Right cardiac atrium (tissue), 5 donors: Measurements from ENCODE around the gene ZBED4. TPM values are rescaled to one million over a fixed set of nuclear protein-coding genes. Genes with fewer than 3 reads are reported as not detected.

Experiments used
- ATAC-seq, 2 donors: fragments of 200-7000 bp; cut with Tn5 transposase; one replicate each; pipeline versions ENCODE4 v1.8.0 to v1.9.1; 2020; ENCODE audit warnings: moderate library complexity in 2 of 2, mild to moderate bottlenecking in 1 of 2
- DNase-seq, 3 donors: peaks; one replicate each; pipeline ENCODE4 v3.0.0-alpha.2; 2020
- H3K27ac ChIP-seq: one replicate; pipeline ENCODE4 v1.5.1; 2013; ENCODE audit warnings: mild to moderate bottlenecking, low read length, control low read depth, moderate library complexity
- H3K27me3 ChIP-seq: one replicate; pipeline ENCODE4 v1.6.1; 2013; ENCODE audit not compliant: control insufficient read depth, insufficient read depth
- H3K4me1 ChIP-seq: one replicate; pipeline ENCODE4 v1.6.1; 2013; ENCODE audit warnings: low read length; ENCODE audit not compliant: control insufficient read depth, insufficient read depth
- H3K4me3 ChIP-seq: one replicate; pipeline ENCODE4 v1.5.1; 2013; ENCODE audit warnings: low read length, control low read depth
- H3K9me3 ChIP-seq: one replicate; pipeline ENCODE4 v1.6.1; 2013; ENCODE audit warnings: low read length; ENCODE audit not compliant: control insufficient read depth
- WGBS: extraction: QIAGEN DNeasy Blood & Tissue Kit; methylation state at CpG from one replicate; pipeline ENCODE4 v1.1.7; 2013; 5-methylcytosine and 5-hydroxymethylcytosine counted together
- intact Hi-C, 4 donors: fragments of 100-400 bp; cut with DNase I; formaldehyde crosslinking; loops; one replicate each; pipeline versions ENCODE4 v1.11.0 to v1.14.0; 2022 to 2023
- polyA plus RNA-seq: library from polyadenylated mRNA; stranded (reverse); fragments of 200-250 nt; gene quantifications from one replicate; pipeline ENCODE4 v1.2.3, GENCODE V29; 2013
- total RNA-seq, 4 donors: library from RNA; stranded (reverse); fragmentation: NEBNext Ultra II Directional; extraction: Animal tissue kit (Norgen Biotek cat#: 25700); gene quantifications; one replicate each; pipeline ENCODE4 v1.2.1, GENCODE V29; 2021
- donor health status: healthy with polysubstance abuse.
- donor health status: DM: no; HTN: yes; CAD: no.
- donor health status: DM: no; HTN: no; CAD: no.
- donor health status: DM: no; HTN: yes; CAD: no; lungs with severe emphysema.
- donor health status: DM: yes; HTN: yes; CAD: no.

ZBED4 gene
- total and polyA plus RNA-seq, 5 donors: 2.3 to 5.3 (median 3.9) TPM

DNA sequence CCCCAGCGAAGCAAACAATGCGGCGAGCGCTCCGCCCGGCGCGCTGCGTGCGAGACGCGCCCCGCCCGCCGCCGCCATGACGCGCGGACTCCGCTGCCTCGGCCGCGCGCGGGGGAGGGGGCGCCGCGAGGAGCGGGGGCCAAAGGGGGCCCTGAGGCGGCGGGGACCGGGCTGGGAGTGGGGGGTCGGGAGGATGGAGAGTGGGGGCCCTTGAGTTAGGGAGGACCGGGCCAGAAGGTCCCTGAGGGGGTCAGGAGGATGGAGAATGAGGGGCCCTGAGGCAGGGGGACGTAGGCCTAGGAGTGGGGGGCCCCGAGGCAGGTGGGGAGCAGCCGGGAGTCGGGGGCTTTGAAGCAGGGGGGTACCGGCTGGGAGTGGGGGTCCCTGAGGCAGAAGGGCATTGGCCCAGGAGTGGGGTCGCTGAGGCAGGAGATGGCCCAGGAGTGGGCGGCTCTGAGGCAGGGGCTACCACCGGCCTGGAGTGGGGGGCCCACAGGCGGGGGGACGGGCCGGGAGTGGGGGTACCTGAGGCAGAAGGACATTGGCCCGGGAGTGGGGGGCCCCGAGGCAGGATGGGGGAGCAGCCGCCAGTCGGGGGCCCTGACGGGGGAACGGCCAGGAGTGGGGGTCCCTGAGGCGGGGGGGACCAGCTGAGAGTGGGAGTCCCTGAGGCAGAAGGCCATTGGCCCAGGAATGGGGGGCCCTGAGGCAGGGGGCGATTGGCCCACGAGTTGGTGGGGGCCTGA lies 25.6 kb upstream of the ZBED4 start, which contains the start of gene BRD1:
Gene BRD1, minus strand, starts transcription at position 21 of the 746 bp plus-strand sequence. CDS start 3,556 bp downstream, outside the sequence.
- no peaks in the 10 kb centered on the region for H3K27me3 ChIP-seq
- DNase-seq (peak; percentile 73 to 91 (median 88)), ATAC-seq (peak; percentile 69 to 78)
- H3K27ac ChIP-seq: peak within 1 kb of the TSS; percentile 78
- H3K4me1 ChIP-seq: peaks cover 10% of the 10 kb centered on the region
- intact Hi-C loops: no loop called here
- no peaks in the 10 kb centered on the region for H3K9me3 ChIP-seq
- H3K4me3 ChIP-seq: peak within 1 kb of the TSS; percentile 97
- WGBS: 21% methylated on average over 54 of the region's 54 CpGs

DNA sequence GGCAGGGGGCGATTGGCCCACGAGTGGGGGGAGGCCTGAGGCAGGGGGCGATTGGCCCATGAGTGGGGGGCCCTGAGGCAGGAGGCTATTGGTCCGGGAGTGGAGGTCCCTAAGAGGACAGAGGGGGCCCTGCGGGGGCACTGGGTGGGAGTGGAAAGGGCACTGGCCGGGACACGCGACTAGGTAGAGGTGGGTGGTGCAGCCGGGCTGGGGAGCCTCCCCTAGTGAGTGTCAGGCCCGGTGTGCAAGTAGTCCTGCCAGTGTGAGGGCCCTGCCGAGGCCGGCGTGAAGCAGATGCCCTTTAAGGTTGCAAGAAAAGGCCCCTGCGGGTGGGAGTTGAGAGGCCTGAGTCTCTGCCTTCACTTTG lies 25.1 kb upstream of the ZBED4 start:
- ATAC-seq (peak; percentile 2 to 19), DNase-seq (no peak)
- intact Hi-C loops: no loop called here
- Histone ChIP-seq H3K4me3 (no peak overlapping the region), H3K4me1 (peaks cover 10% of the 10 kb centered on the region), H3K9me3 (no peaks in the 10 kb centered on the region), H3K27me3 (no peaks in the 10 kb centered on the region), H3K27ac (no peak overlapping the region)
- 94% methylated on average over 14 of the region's 14 CpGs for WGBS

GRCh38 chr22:49829044-49829853 lies 24.4 kb upstream of the ZBED4 start:
- H3K4me1 ChIP-seq: peaks cover 10% of the 10 kb centered on the region
- no peak overlapping the region for H3K4me3 ChIP-seq
- DNase-seq (peak in 1 of 3 donors; percentile 46), ATAC-seq (no peak)
- WGBS: 97% methylated on average over 17 of the region's 17 CpGs
- no peaks in the 10 kb centered on the region for H3K9me3 ChIP-seq
- intact Hi-C loops: no loop called here
- no peak overlapping the region for H3K27ac ChIP-seq
- H3K27me3 ChIP-seq: no peaks in the 10 kb centered on the region

GRCh38 chr22:49833340-49834007 lies 20.2 kb upstream of the ZBED4 start:
- WGBS: 90% methylated on average over 11 of the region's 11 CpGs
- Histone ChIP-seq H3K4me1 (no peaks in the 10 kb centered on the region), H3K27me3 (no peaks in the 10 kb centered on the region), H3K27ac (no peak overlapping the region), H3K4me3 (no peak overlapping the region), H3K9me3 (no peaks in the 10 kb centered on the region)
- ATAC-seq: no peak
- DNase-seq: no peak
- intact Hi-C loops: no loop called here

GRCh38 chr22:49838771-49839717 lies 14.6 kb upstream of the ZBED4 start:
- H3K4me3 ChIP-seq: no peak overlapping the region
- H3K27ac ChIP-seq: no peak overlapping the region
- ATAC-seq: peak; percentile 55 to 56
- peak in 2 of 3 donors; percentile 55 to 74 for DNase-seq
- intact Hi-C loops: no loop called here
- H3K27me3 ChIP-seq: no peaks in the 10 kb centered on the region
- no peaks in the 10 kb centered on the region for H3K4me1 ChIP-seq
- no peaks in the 10 kb centered on the region for H3K9me3 ChIP-seq
- WGBS: 63% methylated on average over 29 of the region's 29 CpGs

DNA sequence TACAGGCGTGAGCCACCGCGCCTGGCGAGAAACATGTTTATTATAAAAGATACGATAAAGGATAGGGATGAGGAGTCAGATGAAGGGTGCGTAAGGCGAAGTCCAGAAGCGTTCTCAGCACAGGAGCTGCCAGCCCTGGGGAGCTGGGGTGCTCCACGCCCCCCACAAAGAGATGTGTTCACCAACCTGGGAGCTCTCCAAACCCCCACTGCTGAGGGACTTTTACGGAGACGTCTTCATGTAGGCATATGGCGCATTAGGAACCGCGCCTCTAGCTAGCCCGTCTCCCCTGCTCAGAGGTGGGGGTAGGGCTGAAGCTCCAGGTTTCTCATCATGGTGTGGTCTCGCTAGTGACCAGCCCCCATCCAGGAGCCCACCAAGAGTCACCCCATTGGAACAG lies 8.4 kb upstream of the ZBED4 start:
- no peak for ATAC-seq
- intact Hi-C loops: no loop called here
- Histone ChIP-seq H3K27ac (no peak overlapping the region), H3K4me3 (no peak overlapping the region), H3K27me3 (no peaks in the 10 kb centered on the region), H3K4me1 (no peaks in the 10 kb centered on the region), H3K9me3 (no peaks in the 10 kb centered on the region)
- WGBS: 82% methylated on average over 16 of the region's 16 CpGs
- DNase-seq: no peak

DNA sequence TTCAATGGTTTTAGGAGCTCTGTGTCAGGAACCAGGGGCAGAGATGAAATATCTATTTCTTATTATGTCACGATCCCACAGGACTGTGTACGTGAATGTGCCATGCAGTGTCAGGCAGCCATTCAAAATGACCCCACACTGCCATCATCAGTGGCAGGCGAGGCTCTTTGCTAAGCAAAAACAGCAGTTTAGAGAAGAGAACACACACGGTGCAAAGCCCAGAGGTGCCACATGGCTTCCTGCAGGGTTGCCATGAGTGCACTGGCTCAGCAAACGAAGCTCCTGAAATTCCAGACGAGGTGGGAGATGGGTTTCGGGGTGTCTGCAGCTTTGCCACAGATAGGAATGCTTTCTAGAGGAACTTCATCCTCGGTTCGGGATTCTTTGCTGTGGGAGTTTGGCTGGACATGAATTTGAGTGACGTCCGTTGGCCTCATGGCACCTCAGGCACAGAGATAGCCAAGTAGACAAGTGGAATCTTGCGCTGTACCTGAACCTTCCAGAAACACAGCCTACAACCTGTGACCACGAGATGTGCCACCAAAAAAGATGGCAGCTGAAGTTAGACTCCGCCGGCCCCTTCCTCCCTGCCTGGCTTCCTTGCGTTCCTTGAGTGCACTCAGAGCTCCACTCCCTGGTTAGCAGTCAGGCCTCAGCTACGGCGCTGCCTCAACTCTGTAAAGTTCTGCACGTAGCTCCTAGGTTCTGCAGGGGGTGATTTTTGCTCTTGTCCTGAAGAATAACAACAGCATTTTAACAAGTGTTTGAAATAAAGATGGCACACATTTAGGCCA lies 7.8 kb upstream of the ZBED4 start:
- H3K4me3 ChIP-seq: no peak overlapping the region
- no peaks in the 10 kb centered on the region for H3K4me1 ChIP-seq
- H3K27ac ChIP-seq: no peak overlapping the region
- H3K9me3 ChIP-seq: no peaks in the 10 kb centered on the region
- intact Hi-C loops: no loop called here
- ATAC-seq (no peak), DNase-seq (no peak)
- WGBS: 76% methylated on average over 19 of the region's 19 CpGs
- H3K27me3 ChIP-seq: no peaks in the 10 kb centered on the region

- DNase-seq: peak in 2 of 3 donors; percentile 32 to 78
Observed at GRCh38 chr22:49847751-49848689, 5.6 kb upstream of the ZBED4 start.

GRCh38 chr22:49848690-49849160 lies 4.9 kb upstream of the ZBED4 start:
- no peak for ATAC-seq

More at GRCh38 chr22:49847751-49848689, 5.6 kb upstream of the ZBED4 start:
- Histone ChIP-seq H3K9me3 (no peaks in the 10 kb centered on the region), H3K27ac (no peak overlapping the region), H3K4me1 (no peaks in the 10 kb centered on the region), H3K27me3 (no peaks in the 10 kb centered on the region), H3K4me3 (peak overlapping the region; percentile 65)
- peak in 1 of 2 donors; percentile 8 for ATAC-seq
- intact Hi-C loops: no loop called here
- WGBS: 16% methylated on average over 64 of the region's 64 CpGs

More at GRCh38 chr22:49848690-49849160, 4.9 kb upstream of the ZBED4 start:
- Histone ChIP-seq H3K4me1 (no peaks in the 10 kb centered on the region), H3K9me3 (no peaks in the 10 kb centered on the region), H3K27me3 (no peaks in the 10 kb centered on the region), H3K4me3 (peak overlapping the region; percentile 65), H3K27ac (no peak overlapping the region)
- WGBS: 2% methylated on average over 51 of the region's 51 CpGs
- intact Hi-C loops: no loop called here
- no peak for DNase-seq
